Kidney epithelial cell (primary cell): ENCODE results near the gene KRTAP10-6. TPM values are rescaled to one million over a fixed set of nuclear protein-coding genes. Genes with fewer than 3 reads are reported as not detected.
"Not testable (repeated sequence)": the region's sequence is repeated elsewhere in the genome, so short reads cannot be mapped to it uniquely, and the experiment has no call there.

Source experiments
- DNase-seq: peaks from one replicate; pipeline ENCODE4 v3.0.0-alpha.2; 2010; ENCODE audit warnings: low read depth
- H3K27me3 ChIP-seq: 2 replicates; pipeline ENCODE4 v1.6.0; 2011; ENCODE audit warnings: low read length; ENCODE audit not compliant: control insufficient read depth, insufficient read depth
- H3K36me3 ChIP-seq: 2 replicates; pipeline ENCODE4 v1.5.1; 2011; ENCODE audit warnings: low read length; ENCODE audit not compliant: control insufficient read depth, insufficient read depth
- H3K4me3 ChIP-seq: 2 replicates; pipeline ENCODE4 v1.5.1; 2011; ENCODE audit warnings: low read depth, mild to moderate bottlenecking, control low read depth, low read length
- total RNA-seq: library from RNA; depleted of rRNA; stranded (reverse); fragments of >200 nt; gene quantifications from 2 replicates; pipeline ENCODE4 v1.2.3, GENCODE V29; 2015
- TF ChIP-seq, protein P1 (sequence below): IDR thresholded peaks from 2 replicates; pipeline ENCODE4 v1.5.1; 2011; ENCODE audit warnings: mild to moderate bottlenecking, moderate library complexity, low read length, control low read depth, inconsistent platforms; ENCODE audit not compliant: insufficient read depth, poor library complexity, severe bottlenecking

The KRTAP10-6 gene
- total RNA-seq, 1 donor from 2014 or later, result not detected

DNA sequence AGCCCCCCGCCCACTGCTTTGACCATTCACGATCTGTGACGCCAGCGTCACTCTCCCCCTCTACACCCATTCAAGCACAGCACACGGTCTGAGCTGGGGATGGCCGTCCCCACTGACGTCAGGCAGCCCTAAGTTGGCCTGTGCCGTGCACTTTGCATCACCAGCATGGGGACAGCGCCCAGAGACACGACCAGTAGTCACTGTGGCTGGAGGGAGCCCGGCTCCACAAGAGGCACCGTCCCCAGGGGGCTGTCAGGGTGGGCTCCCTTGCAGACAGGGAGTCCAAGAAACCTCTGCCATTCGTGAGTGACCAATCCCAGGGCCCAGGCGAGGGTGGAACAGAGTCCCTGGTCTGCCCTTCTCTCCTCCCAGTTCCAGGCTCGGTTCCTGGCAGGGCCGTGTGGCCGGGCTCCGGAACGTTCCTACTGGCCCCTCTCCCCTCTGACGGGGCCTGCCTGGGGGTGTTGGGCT is 21.9 kb upstream of the KRTAP10-6 start:
- Histone ChIP-seq H3K36me3 (no peaks in the 10 kb centered on the region), H3K27me3 (peaks cover 6% of the 10 kb centered on the region), H3K4me3 (no peak overlapping the region)
- TF ChIP-seq, protein P1, sequence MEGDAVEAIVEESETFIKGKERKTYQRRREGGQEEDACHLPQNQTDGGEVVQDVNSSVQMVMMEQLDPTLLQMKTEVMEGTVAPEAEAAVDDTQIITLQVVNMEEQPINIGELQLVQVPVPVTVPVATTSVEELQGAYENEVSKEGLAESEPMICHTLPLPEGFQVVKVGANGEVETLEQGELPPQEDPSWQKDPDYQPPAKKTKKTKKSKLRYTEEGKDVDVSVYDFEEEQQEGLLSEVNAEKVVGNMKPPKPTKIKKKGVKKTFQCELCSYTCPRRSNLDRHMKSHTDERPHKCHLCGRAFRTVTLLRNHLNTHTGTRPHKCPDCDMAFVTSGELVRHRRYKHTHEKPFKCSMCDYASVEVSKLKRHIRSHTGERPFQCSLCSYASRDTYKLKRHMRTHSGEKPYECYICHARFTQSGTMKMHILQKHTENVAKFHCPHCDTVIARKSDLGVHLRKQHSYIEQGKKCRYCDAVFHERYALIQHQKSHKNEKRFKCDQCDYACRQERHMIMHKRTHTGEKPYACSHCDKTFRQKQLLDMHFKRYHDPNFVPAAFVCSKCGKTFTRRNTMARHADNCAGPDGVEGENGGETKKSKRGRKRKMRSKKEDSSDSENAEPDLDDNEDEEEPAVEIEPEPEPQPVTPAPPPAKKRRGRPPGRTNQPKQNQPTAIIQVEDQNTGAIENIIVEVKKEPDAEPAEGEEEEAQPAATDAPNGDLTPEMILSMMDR, result no peak
- DNase-seq, result no peak

DNA sequence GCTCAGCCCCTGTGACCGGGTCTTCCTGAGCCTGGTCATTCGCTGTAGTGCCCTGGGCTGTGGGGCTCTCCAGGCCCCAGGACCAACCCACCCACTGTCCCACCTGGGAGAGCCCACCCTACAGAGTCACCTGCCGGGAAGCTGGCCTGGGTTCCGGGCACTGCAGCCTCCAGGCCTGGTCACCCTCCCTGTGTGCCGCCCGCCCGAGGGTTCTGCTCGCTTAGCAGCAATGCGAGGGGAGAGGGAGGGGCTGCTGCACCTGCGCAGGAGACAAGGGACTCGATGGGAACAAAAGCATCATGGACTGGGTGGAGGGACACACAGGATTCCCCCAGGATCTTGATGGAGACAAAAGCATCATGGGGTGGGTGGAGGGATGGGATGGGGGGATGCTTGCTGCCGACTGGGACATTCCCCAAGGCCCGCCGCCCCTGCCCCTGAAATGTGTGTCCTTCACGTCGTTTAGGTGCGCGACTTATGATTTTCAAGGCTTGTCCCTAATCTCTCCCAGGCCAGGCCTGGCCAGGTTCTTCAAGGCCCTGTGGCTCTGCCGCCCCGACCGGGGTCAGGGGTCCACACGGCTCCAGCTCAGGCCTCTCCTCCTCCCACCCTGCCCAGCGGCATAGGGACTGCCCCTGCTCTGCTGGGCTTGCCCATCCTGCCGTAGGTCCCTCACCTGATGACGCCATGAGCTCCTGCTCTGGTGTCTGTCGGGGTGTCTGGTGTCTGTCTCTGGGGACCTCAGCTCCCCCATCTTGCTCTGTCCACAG is 21.3 kb upstream of the KRTAP10-6 start:
- H3K36me3 ChIP-seq, result no peaks in the 10 kb centered on the region
- H3K4me3 ChIP-seq, result no peak overlapping the region
- peaks cover 6% of the 10 kb centered on the region for H3K27me3 ChIP-seq
- no peak for DNase-seq
- TF ChIP-seq, protein P1, result no peak

DNA sequence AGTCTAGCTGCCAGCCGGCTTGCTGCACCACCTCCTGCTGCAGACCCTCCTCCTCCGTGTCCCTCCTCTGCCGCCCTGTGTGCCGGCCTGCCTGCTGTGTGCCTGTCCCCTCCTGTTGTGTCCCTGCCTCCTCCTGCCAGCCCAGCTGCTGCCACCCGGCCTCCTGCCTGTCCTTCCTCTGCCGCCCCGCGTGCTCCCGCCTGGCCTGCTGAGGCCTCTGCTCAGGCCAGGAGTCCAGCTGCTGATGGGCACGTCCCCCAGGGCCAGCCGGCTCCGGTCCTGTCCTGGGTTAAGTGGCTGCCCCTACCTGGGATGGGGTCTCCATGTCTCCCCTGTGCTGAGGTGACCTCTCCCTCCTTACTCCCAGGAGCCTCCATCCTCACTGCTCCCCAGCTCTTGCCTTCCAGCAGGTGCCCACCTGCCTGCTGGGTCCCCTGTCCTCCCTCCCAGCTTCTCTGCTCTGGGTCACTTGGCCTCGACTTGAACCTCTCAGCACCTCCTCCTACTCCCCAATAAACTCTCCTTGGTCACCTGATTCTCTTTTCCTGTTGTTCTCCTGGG is 20.4 kb upstream of the KRTAP10-6 start:
- no peaks in the 10 kb centered on the region for H3K36me3 ChIP-seq
- H3K27me3 ChIP-seq, result peaks cover 6% of the 10 kb centered on the region
- TF ChIP-seq, protein P1, result no peak

DNA sequence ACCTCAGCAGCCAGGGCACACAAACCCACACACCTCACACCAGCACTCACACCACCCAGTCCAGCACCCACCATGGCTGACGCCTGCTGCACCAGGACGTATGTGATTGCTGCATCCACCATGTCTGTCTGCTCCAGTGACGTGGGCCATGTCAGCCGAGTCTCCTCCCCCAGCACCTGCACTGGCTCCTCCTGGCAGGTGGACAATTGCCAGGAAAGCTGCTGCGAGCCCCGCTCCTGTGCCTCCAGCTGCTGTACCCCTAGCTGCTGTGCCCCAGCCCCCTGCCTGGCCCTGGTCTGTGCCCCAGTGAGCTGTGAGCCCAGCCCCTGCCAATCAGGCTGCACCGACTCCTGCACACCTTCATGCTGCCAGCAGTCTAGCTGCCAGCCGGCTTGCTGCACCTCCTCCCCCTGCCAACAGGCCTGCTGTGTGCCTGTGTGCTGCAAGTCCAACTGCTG is 19.8 kb upstream of the KRTAP10-6 start, which contains the start of gene KRTAP10-8:
Gene KRTAP10-8, plus strand, starts transcription at position 51 of the 458 bp plus-strand sequence. Its CDS starts 22 bp downstream, at position 73.
- no peaks in the 10 kb centered on the region for H3K36me3 ChIP-seq
- no peak within 1 kb of the TSS for H3K4me3 ChIP-seq
- no peak for DNase-seq
- H3K27me3 ChIP-seq, result peaks cover 6% of the 10 kb centered on the region
- TF ChIP-seq, protein P1, result no peak

More for the DNA sequence above, 20.4 kb upstream of the KRTAP10-6 start:
- no peak overlapping the region for H3K4me3 ChIP-seq
- DNase-seq, result no peak

DNA sequence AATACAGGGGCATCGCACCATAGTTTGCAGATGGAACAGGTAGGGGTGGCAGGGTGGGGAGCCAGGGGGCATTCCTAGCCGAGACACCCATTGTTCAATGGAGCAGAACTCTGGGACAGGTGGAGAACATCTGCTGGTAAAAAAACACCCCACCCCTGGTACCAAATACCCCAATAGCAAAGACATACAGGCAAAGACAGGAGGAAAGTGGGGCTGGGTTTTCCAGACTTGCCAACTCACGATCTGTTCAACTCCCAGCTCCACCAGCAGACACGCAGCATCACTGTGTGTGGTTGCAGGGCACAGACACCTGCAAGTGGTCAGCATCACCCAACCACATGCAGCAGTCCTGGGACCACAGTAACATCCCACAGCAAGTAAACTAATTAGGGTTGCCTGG is 19.2 kb upstream of the KRTAP10-6 start:
- Histone ChIP-seq H3K4me3 (no peak overlapping the region), H3K27me3 (peaks cover 6% of the 10 kb centered on the region), H3K36me3 (no peaks in the 10 kb centered on the region)
- no peak for DNase-seq
- TF ChIP-seq, protein P1, result no peak

DNA sequence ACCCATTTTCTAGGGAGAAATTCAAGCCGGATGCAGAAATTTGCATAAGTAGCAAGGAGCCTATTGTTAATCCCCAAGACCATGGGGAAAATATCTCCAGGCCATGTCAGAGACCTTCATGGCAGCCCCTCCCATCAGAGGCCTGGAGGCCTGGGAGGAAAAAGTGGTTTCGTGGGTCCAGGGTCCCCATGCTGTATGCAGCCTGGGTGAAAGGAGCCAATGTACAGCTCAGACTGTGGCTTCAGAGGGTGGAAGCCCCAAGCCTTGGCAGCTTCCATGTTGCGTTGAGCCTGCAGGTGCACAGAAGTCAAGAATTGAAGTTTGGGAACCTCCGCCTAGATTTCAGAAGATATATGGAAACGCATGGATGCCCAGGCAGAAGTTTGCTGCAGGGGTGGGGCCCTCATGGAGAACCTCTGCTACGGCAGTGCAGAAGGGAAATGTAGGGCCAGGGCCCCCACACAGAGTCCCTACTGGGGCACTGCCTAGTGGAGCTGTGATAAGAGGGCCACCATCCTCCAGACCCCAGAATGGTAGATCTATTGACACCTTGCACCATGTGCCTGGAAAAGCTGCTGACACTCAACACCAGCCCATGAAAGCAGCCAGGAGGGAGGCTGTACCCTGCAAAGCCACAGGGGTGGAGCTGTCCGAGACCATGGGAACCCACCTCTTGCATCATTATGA is 18.0 kb upstream of the KRTAP10-6 start:
- H3K36me3 ChIP-seq, H3K4me3 ChIP-seq, H3K27me3 ChIP-seq, DNase-seq: not testable (repeated sequence)
